ENCODE measurements around the gene TMEM169.
"Not testable (repeated sequence)": the region's sequence is repeated elsewhere in the genome, so short reads cannot be mapped to it uniquely, and the experiment has no call there.

TMEM169 gene

GRCh38 chr2:216134958-216135541 is 53.3 kb downstream of the TMEM169 start:
- no peak for DNase-seq

- DNase-seq: no peak
These were observed 58.2 kb downstream of the TMEM169 start for GRCh38 chr2:216139884-216140283.

- DNase-seq: not testable (repeated sequence)
These were observed 59.8 kb downstream of the TMEM169 start for GRCh38 chr2:216141516-216141915.

GRCh38 chr2:216142540-216142939 is 60.8 kb downstream of the TMEM169 start:
- no peak for DNase-seq

GRCh38 chr2:216144372-216144771 is 62.7 kb downstream of the TMEM169 start:
- no peak for DNase-seq

- DNase-seq: no peak
These were observed 63.1 kb downstream of the TMEM169 start for GRCh38 chr2:216144857-216145256.

GRCh38 chr2:216146573-216146972 is 64.9 kb downstream of the TMEM169 start:
- no peak for DNase-seq

- DNase-seq: no peak
These were observed 65.7 kb downstream of the TMEM169 start for GRCh38 chr2:216147172-216148131.

- no peak for DNase-seq
These were observed 67.3 kb downstream of the TMEM169 start for GRCh38 chr2:216148983-216149382.

GRCh38 chr2:216149741-216150140 is 68.0 kb downstream of the TMEM169 start:
- DNase-seq: no peak

GRCh38 chr2:216151313-216152025 is 69.8 kb downstream of the TMEM169 start:
- no peak for DNase-seq
